GM12878 (cell line): ENCODE data around the gene SORCS2. TPM values are rescaled to one million over a fixed set of nuclear protein-coding genes. Genes with fewer than 3 reads are reported as not detected.

ENCODE experiments used
- ATAC-seq: fragments of 200-7000 bp; cut with Tn5 transposase; 3 replicates; pipeline ENCODE4 v1.9.1; 2020; ENCODE audit warnings: mild to moderate bottlenecking, moderate library complexity
- BruUV-seq: library from RNA; stranded (reverse); fragments of 400-500 nt; replicated peaks from 2 replicates; lab custom pipeline; 2021; lab: Mats Ljungman, UMichigan
- CTCF ChIA-PET: fragments of 300-600 bp; sonication (Branson Sonifier 250); formaldehyde crosslinking; extraction: SDS; loops from one replicate; lab custom pipeline; 2021; ENCODE audit warnings: inconsistent platforms; lab: Yijun Ruan, JAX
- POLR2A ChIA-PET: fragments of 350-600 bp; formaldehyde crosslinking; extraction: SDS; loops from one replicate; lab custom pipeline; 2021; ENCODE audit warnings: inconsistent platforms; lab: Charles Lee
- RAD21 ChIA-PET: fragments of 300-600 bp; sonication (Branson Sonifier 250); formaldehyde crosslinking; loops from one replicate; lab custom pipeline; 2023; ENCODE audit warnings: antibody characterized with exemption; ENCODE audit not compliant: unreplicated experiment; lab: Charles Lee
- SMC1A ChIA-PET: fragments of 300-600 bp; sonication (Branson Sonifier 250); formaldehyde crosslinking; loops from one replicate; lab custom pipeline; 2023; ENCODE audit not compliant: unreplicated experiment, uncharacterized antibody; lab: Charles Lee
- DNase-seq: peaks from one replicate; pipeline ENCODE4 v3.0.0-alpha.2; 2011; ENCODE audit warnings: low read depth, low spot score
- FAIRE-seq: peaks from 3 replicates; lab custom pipeline; 2011; peaks lifted over from hg19 to GRCh38; lab: Jason Lieb, UNC
- H2AFZ ChIP-seq: 2 replicates; pipeline ENCODE4 v1.6.0; 2011; ENCODE audit warnings: low read depth, low read length, control low read depth; ENCODE audit not compliant: control insufficient read depth
- H3K27ac ChIP-seq: 2 replicates; pipeline ENCODE4 v1.5.1; 2011; ENCODE audit warnings: control low read depth; ENCODE audit not compliant: control insufficient read depth, insufficient read depth
- H3K27me3 ChIP-seq, 2 experiments: replicated peaks in 1 of 2; 2 replicates each; pipeline versions ENCODE4 v1.6.0 to v1.6.1; 2011; ENCODE audit warnings: low read length in 1 of 2; ENCODE audit not compliant: control insufficient read depth in 2 of 2, insufficient read depth in 2 of 2
- H3K36me3 ChIP-seq, 2 experiments: 2 replicates each; pipeline ENCODE4 v1.5.1; 2011; ENCODE audit warnings: low read length in 1 of 2; ENCODE audit not compliant: control insufficient read depth in 2 of 2, insufficient read depth in 2 of 2
- H3K4me1 ChIP-seq: 2 replicates; pipeline ENCODE4 v1.6.1; 2011; ENCODE audit warnings: mild to moderate bottlenecking, low read length, moderate library complexity, mixed read lengths; ENCODE audit not compliant: control insufficient read depth, insufficient read depth
- H3K4me2 ChIP-seq: 2 replicates; pipeline ENCODE4 v1.6.0; 2011; ENCODE audit warnings: control low read depth; ENCODE audit not compliant: control insufficient read depth, insufficient read depth
- H3K4me3 ChIP-seq: fragments of 200-600 bp; sonication (generic); 2 replicates; pipeline ENCODE4 v1.5.1; 2016
- H3K79me2 ChIP-seq: 2 replicates; pipeline ENCODE4 v1.6.0; 2011; ENCODE audit warnings: low read length; ENCODE audit not compliant: control insufficient read depth, insufficient read depth
- H3K9ac ChIP-seq: 2 replicates; pipeline ENCODE4 v1.8.0; 2011; ENCODE audit warnings: low read length, control low read depth, mixed read lengths; ENCODE audit not compliant: control insufficient read depth, insufficient read depth
- H3K9me3 ChIP-seq: replicated peaks from 3 replicates; pipeline ENCODE4 v1.5.1; 2011; ENCODE audit warnings: mild to moderate bottlenecking, low read length; ENCODE audit not compliant: control insufficient read depth, insufficient read depth
- H4K20me1 ChIP-seq: 2 replicates; pipeline ENCODE4 v1.6.0; 2011; ENCODE audit not compliant: control insufficient read depth, insufficient read depth
- EZH2 ChIP-seq: IDR thresholded peaks from 2 replicates; pipeline ENCODE4 v1.6.1; 2012; ENCODE audit warnings: low read depth, mild to moderate bottlenecking, control low read depth, inconsistent platforms, low read length, borderline replicate concordance; ENCODE audit not compliant: control insufficient read depth
- NFYB ChIP-seq: IDR thresholded peaks from 2 replicates; pipeline ENCODE4 v1.6.1; 2011; ENCODE audit warnings: low read depth, mild to moderate bottlenecking, low read length, improper control_type of control experiment, moderate library complexity; ENCODE audit not compliant: insufficient read depth
- POLR2AphosphoS2 ChIP-seq: IDR thresholded peaks from 2 replicates; pipeline ENCODE4 v1.6.1; 2011; ENCODE audit warnings: low read depth, mild to moderate bottlenecking, low read length, improper control_type of control experiment, moderate library complexity
- POU2F2 ChIP-seq: IDR thresholded peaks from 3 replicates; pipeline ENCODE4 v1.6.1; 2011; ENCODE audit warnings: low read depth, mild to moderate bottlenecking, low read length, borderline replicate concordance
- RFX5 ChIP-seq: IDR thresholded peaks from 2 replicates; pipeline ENCODE4 v1.6.1; 2011; ENCODE audit warnings: low read depth, low read length, improper control_type of control experiment
- RUNX3 ChIP-seq: IDR thresholded peaks from 2 replicates; pipeline ENCODE4 v1.6.1; 2012; ENCODE audit warnings: low read length, inconsistent platforms
- SIX5 ChIP-seq: IDR thresholded peaks from 2 replicates; pipeline ENCODE4 v1.6.1; 2011; ENCODE audit warnings: mild to moderate bottlenecking, low read depth, low read length, moderate library complexity; ENCODE audit not compliant: severe bottlenecking
- SPI1 ChIP-seq: IDR thresholded peaks from 2 replicates; pipeline ENCODE4 v1.6.1; 2011; ENCODE audit warnings: low read depth, mild to moderate bottlenecking, low read length, moderate library complexity, borderline replicate concordance; ENCODE audit not compliant: insufficient read depth
- TCF7 ChIP-seq: IDR thresholded peaks from 2 replicates; pipeline ENCODE4 v1.6.1; 2014; ENCODE audit warnings: antibody characterized with exemption, borderline replicate concordance
- YBX1 ChIP-seq: fragments of 450-650 bp; IDR thresholded peaks from 2 replicates; pipeline ENCODE4 v1.6.1; 2016; ENCODE audit warnings: antibody characterized with exemption
- WGBS: methylation state at CpG from one replicate; pipeline ENCODE4 v1.1.6; 2016; ENCODE audit warnings: low lambda C conversion rate; ENCODE audit not compliant: insufficient replicate concordance, insufficient coverage; ENCODE audit errors: missing lambda C conversion rate; 5-methylcytosine and 5-hydroxymethylcytosine counted together
- in situ Hi-C: fragments of 300-500 bp; cut with MboI; formaldehyde crosslinking; loops from 9 replicates; pipeline ENCODE4 v1.14.3; 2018; ENCODE audit warnings: mixed read lengths
- intact Hi-C: fragments of 100-400 bp; cut with micrococcal nuclease; formaldehyde crosslinking; loops from one replicate; pipeline ENCODE4 v1.14.2; 2022; ENCODE audit not compliant: unreplicated experiment
- polyA plus RNA-seq, 11 experiments: library from polyadenylated mRNA; depleted of rRNA in 4 of 11; unstranded in 6 of 11; stranded (reverse) in 5 of 11; fragments of >200 nt; fragmentation: Nextera tagmentation in 4 of 11; fragmentation: Illumina TruSeq in 1 of 11; extraction: Ambion mirVana in 4 of 11; extraction: Trizol in 1 of 11; gene quantifications; 1 replicate in 1 of 11; 2 replicates in 10 of 11; pipeline versions ENCODE4 v1.2.1 to v1.2.3, GENCODE V29; 2011 to 2016; ENCODE audit warnings: inconsistent platforms in 2 of 11, missing spikeins in 2 of 11, low read depth in 1 of 11
- total RNA-seq, 4 experiments: library from RNA; depleted of rRNA in 3 of 4; stranded (reverse); fragments of >200 nt in 3 of 4; fragmentation: Illumina TruSeq in 1 of 4; extraction: Trizol in 1 of 4; gene quantifications; 2 replicates each; pipeline versions ENCODE4 v1.2.1 to v1.2.3, GENCODE V29; 2013 to 2021
- TF ChIP-seq, protein P1 (sequence below): fragments of 450-650 bp; formaldehyde crosslinking; IDR thresholded peaks from 2 replicates; pipeline ENCODE4 v1.5.0; 2022; ENCODE audit warnings: mild to moderate bottlenecking, missing genetic modification characterization
- TF ChIP-seq, protein P2 (sequence below): IDR thresholded peaks from 2 replicates; pipeline ENCODE4 v1.6.1; 2011; ENCODE audit warnings: borderline replicate concordance, low read depth, mild to moderate bottlenecking, moderate library complexity, mixed read lengths, low read length; ENCODE audit not compliant: insufficient read depth; ENCODE audit errors: extremely low read length

Gene SORCS2
- total and polyA plus RNA-seq, 10 of the 15 experiments (the other 5 are each of a cell fraction or from before 2014, with no cell fraction given) = 0.01 to 0.15 (median 0.05) TPM; not detected in 5

DNA sequence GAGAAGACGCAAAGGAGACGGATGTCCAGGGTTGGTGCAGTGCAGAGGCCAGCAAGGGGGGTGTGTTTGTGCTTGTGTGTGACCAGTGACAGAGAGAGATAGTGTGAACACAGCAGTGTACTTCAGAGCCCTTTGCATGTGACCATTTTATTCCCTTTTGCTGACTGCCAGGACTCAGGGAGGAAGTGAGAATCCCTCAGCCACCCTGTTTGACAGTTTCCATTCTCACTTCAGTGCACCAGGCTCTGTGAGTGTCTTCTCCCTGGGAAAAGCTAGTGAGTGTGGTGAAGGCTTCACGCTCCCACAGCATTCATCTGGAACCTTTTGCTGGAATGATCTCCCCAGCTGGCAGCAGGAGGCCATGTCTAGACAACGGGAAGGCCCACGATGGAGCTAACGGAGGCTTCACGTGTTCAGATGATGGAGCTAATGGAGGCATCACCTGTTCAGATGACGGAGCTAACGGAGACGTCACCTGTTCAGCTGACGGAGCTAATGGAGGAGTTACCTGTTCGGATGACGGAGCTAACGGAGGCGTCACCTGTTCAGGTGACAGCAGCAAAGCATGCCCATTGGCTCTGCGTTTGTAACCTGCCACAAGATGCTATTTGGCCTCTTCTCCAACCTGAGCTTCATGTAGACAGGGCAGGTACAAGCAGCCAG is 551.9 kb downstream of the SORCS2 start:
- Histone ChIP-seq H3K79me2 (no peaks in the 10 kb centered on the region), H3K4me3 (no peak overlapping the region), H4K20me1 (no peaks in the 10 kb centered on the region), H3K36me3 (no peaks in the 10 kb centered on the region), H3K9ac (no peak overlapping the region), H2AFZ (no peak overlapping the region), H3K27me3 (no peaks in the 10 kb centered on the region; a peak in 1 of 4 replicates), H3K4me1 (peaks cover 13% of the 10 kb centered on the region), H3K9me3 (no peaks in the 10 kb centered on the region), H3K4me2 (no peak overlapping the region), H3K27ac (no peak overlapping the region)
- in situ Hi-C loops = no loop called here
- POLR2A ChIA-PET = no interaction called here
- intact Hi-C loops = no loop called here
- BruUV-seq = no TSS peak
- ATAC-seq (no peak; the same call in 2 of the 3 replicates), DNase-seq (no peak), FAIRE-seq (no peak)
- 64% methylated on average over 16 of the region's 16 CpGs for WGBS
- RAD21 ChIA-PET = no interaction called here
- TF ChIP-seq SPI1 (peak; percentile 86), YBX1 (no peak)
- SMC1A ChIA-PET = no interaction called here
- CTCF ChIA-PET = interaction anchor here (1.8 kb wide), 1 partner anchor 17 kb away, joined by 7 read pairs; no protein-coding TSS in a partner anchor

GRCh38 chr4:7745301-7745885 is 553.1 kb downstream of the SORCS2 start:
- Histone ChIP-seq H3K27ac (no peak overlapping the region), H4K20me1 (no peaks in the 10 kb centered on the region), H3K9ac (no peak overlapping the region), H3K4me2 (no peak overlapping the region), H3K9me3 (no peaks in the 10 kb centered on the region), H3K27me3 (no peaks in the 10 kb centered on the region; a peak in 1 of 4 replicates), H3K79me2 (no peaks in the 10 kb centered on the region), H3K4me3 (no peak overlapping the region), H2AFZ (no peak overlapping the region), H3K36me3 (no peaks in the 10 kb centered on the region), H3K4me1 (peaks cover 13% of the 10 kb centered on the region)
- in situ Hi-C loops (no loop called here), intact Hi-C loops (no loop called here)
- no peak for DNase-seq
- BruUV-seq = no TSS peak
- no peak for ATAC-seq
- POLR2A ChIA-PET = no interaction called here
- CTCF ChIA-PET = interaction anchor here (1.8 kb wide), 1 partner anchor 16 kb away, joined by 7 read pairs; no protein-coding TSS in a partner anchor
- FAIRE-seq = no peak
- WGBS = 40% methylated on average over 15 of the region's 15 CpGs
- no peak for TF ChIP-seq POLR2AphosphoS2
- no peak for TF ChIP-seq TCF7
- no peak for TF ChIP-seq RFX5
- no peak for TF ChIP-seq POU2F2
- TF ChIP-seq EZH2 = no peak
- no peak for TF ChIP-seq RUNX3
- no peak for TF ChIP-seq NFYB
- TF ChIP-seq, protein P1, sequence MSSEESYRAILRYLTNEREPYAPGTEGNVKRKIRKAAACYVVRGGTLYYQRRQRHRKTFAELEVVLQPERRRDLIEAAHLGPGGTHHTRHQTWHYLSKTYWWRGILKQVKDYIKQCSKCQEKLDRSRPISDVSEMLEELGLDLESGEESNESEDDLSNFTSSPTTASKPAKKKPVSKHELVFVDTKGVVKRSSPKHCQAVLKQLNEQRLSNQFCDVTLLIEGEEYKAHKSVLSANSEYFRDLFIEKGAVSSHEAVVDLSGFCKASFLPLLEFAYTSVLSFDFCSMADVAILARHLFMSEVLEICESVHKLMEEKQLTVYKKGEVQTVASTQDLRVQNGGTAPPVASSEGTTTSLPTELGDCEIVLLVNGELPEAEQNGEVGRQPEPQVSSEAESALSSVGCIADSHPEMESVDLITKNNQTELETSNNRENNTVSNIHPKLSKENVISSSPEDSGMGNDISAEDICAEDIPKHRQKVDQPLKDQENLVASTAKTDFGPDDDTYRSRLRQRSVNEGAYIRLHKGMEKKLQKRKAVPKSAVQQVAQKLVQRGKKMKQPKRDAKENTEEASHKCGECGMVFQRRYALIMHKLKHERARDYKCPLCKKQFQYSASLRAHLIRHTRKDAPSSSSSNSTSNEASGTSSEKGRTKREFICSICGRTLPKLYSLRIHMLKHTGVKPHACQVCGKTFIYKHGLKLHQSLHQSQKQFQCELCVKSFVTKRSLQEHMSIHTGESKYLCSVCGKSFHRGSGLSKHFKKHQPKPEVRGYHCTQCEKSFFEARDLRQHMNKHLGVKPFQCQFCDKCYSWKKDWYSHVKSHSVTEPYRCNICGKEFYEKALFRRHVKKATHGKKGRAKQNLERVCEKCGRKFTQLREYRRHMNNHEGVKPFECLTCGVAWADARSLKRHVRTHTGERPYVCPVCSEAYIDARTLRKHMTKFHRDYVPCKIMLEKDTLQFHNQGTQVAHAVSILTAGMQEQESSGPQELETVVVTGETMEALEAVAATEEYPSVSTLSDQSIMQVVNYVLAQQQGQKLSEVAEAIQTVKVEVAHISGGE (CRISPR knock-in tag) = no peak
- TF ChIP-seq SIX5 = no peak
- TF ChIP-seq, protein P2, sequence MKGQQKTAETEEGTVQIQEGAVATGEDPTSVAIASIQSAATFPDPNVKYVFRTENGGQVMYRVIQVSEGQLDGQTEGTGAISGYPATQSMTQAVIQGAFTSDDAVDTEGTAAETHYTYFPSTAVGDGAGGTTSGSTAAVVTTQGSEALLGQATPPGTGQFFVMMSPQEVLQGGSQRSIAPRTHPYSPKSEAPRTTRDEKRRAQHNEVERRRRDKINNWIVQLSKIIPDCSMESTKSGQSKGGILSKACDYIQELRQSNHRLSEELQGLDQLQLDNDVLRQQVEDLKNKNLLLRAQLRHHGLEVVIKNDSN = no peak
- SMC1A ChIA-PET = no interaction called here
- RAD21 ChIA-PET = no interaction called here
